A549 (cell line): ENCODE data around the gene CARD19. TPM values are rescaled to one million over a fixed set of nuclear protein-coding genes. Genes with fewer than 3 reads are reported as not detected.

Experiments used
- ATAC-seq, 2 experiments: fragments of 200-7000 bp in 1 of 2; fragments of >200 bp in 1 of 2; cut with Nextera tagmentation in 1 of 2; cut with Tn5 transposase in 1 of 2; 3 replicates each; pipeline versions ENCODE4 v1.8.0 to v1.9.1; 2018 to 2020; ENCODE audit warnings: mild to moderate bottlenecking in 1 of 2, moderate library complexity in 1 of 2
- CTCF ChIA-PET: fragments of 300-600 bp; sonication (Branson Sonifier 250); formaldehyde crosslinking; extraction: SDS; loops from one replicate; lab custom pipeline; 2021; ENCODE audit warnings: antibody characterized with exemption, inconsistent platforms; lab: Yijun Ruan, JAX
- POLR2A ChIA-PET: fragments of 350-600 bp; formaldehyde crosslinking; extraction: SDS; loops from one replicate; lab custom pipeline; 2021; ENCODE audit warnings: antibody characterized with exemption, inconsistent platforms; lab: Yijun Ruan, JAX
- DNase-seq, 2 experiments: peaks; one replicate each; pipeline versions ENCODE4 v3.0.0 to v3.0.0-alpha.2; 2011 to 2016; ENCODE audit warnings: low read depth in 1 of 2, low spot score in 1 of 2
- FAIRE-seq: peaks from 2 replicates; lab custom pipeline; 2011; peaks lifted over from hg19 to GRCh38; lab: Jason Lieb, UNC
- H3K27ac ChIP-seq, 2 experiments: fragments of >200 bp; sonication (Bioruptor Twin); formaldehyde crosslinking; 3 replicates each; pipeline ENCODE4 v1.5.1; 2016 to 2017
- H3K4me1 ChIP-seq: fragments of >200 bp; sonication (Bioruptor Twin); formaldehyde crosslinking; 3 replicates; pipeline ENCODE4 v1.6.1; 2016
- H3K4me2 ChIP-seq: fragments of >200 bp; sonication (Bioruptor Twin); formaldehyde crosslinking; 3 replicates; pipeline ENCODE4 v1.6.1; 2016
- H3K4me3 ChIP-seq: fragments of >200 bp; sonication (Bioruptor Twin); formaldehyde crosslinking; 3 replicates; pipeline ENCODE4 v1.5.1; 2016
- H3K9me3 ChIP-seq: fragments of >200 bp; sonication (Bioruptor Twin); formaldehyde crosslinking; 3 replicates; pipeline ENCODE4 v1.6.1; 2016
- ATOH8 ChIP-seq: fragments of 250-450 bp; sonication (Bioruptor Pico); IDR thresholded peaks from 2 replicates; pipeline ENCODE4 v1.5.0; 2020; ENCODE audit warnings: low read depth, mild to moderate bottlenecking, moderate library complexity
- BCL3 ChIP-seq: fragments of >200 bp; sonication (Bioruptor Twin); formaldehyde crosslinking; IDR thresholded peaks from 3 replicates; pipeline ENCODE4 v1.6.1; 2016
- BHLHE40 ChIP-seq: IDR thresholded peaks from 2 replicates; pipeline ENCODE4 v1.6.1; 2012; ENCODE audit warnings: low read depth, low read length, inconsistent platforms
- EHMT2 ChIP-seq: fragments of 200-600 bp; sonication (generic); IDR thresholded peaks from 2 replicates; pipeline ENCODE4 v1.6.1; 2016; ENCODE audit warnings: antibody characterized with exemption, low read depth, mild to moderate bottlenecking, moderate library complexity
- FOSB ChIP-seq: fragments of 250-450 bp; sonication (Bioruptor Pico); IDR thresholded peaks from 2 replicates; pipeline ENCODE4 v1.5.0; 2020; ENCODE audit warnings: mild to moderate bottlenecking, moderate library complexity
- FOSL2 ChIP-seq, 2 experiments: fragments of 450-650 bp in 1 of 2; fragments of >200 bp in 1 of 2; sonication (Bioruptor Twin) in 1 of 2; formaldehyde crosslinking; IDR thresholded peaks; 2 replicates each; pipeline versions ENCODE4 v1.5.0 to v1.6.1; 2016 to 2020; ENCODE audit warnings: mild to moderate bottlenecking in 1 of 2, moderate library complexity in 1 of 2
- HEYL ChIP-seq: fragments of 250-450 bp; sonication (Bioruptor Pico); IDR thresholded peaks from 2 replicates; pipeline ENCODE4 v1.8.0; 2021; ENCODE audit warnings: mild to moderate bottlenecking, moderate library complexity
- JUNB ChIP-seq: fragments of >200 bp; sonication (Bioruptor Twin); formaldehyde crosslinking; IDR thresholded peaks from 2 replicates; pipeline ENCODE4 v1.6.1; 2016
- MAFK ChIP-seq: fragments of 450-650 bp; IDR thresholded peaks from 2 replicates; pipeline ENCODE4 v1.6.1; 2014; ENCODE audit not compliant: partially characterized antibody
- MAZ ChIP-seq: fragments of 150-350 bp; IDR thresholded peaks from 2 replicates; pipeline ENCODE4 v1.6.1; 2014; ENCODE audit warnings: antibody characterized with exemption, low read depth, low read length, borderline replicate concordance
- NFE2L2 ChIP-seq: fragments of 150-350 bp; conservative IDR thresholded peaks from 2 replicates; pipeline ENCODE4 v1.6.1; 2014; ENCODE audit warnings: low read length
- NR3C1 ChIP-seq: fragments of >200 bp; sonication (Bioruptor Twin); formaldehyde crosslinking; IDR thresholded peaks from 3 replicates; pipeline ENCODE4 v1.6.1; 2017
- PBX3 ChIP-seq: IDR thresholded peaks from 2 replicates; pipeline ENCODE4 v1.6.1; 2012
- POLR2A ChIP-seq: IDR thresholded peaks from 2 replicates; pipeline ENCODE4 v1.6.1; 2012; ENCODE audit warnings: mild to moderate bottlenecking, low read length
- POLR2AphosphoS2 ChIP-seq: conservative IDR thresholded peaks from 2 replicates; pipeline ENCODE4 v1.6.1; 2012; ENCODE audit warnings: low read length, improper control_type of control experiment, inconsistent platforms
- RAD21 ChIP-seq, 2 experiments: fragments of >200 bp in 1 of 2; sonication (Bioruptor Twin) in 1 of 2; formaldehyde crosslinking in 1 of 2; IDR thresholded peaks in 1 of 2; conservative IDR thresholded peaks in 1 of 2; 2 replicates in 1 of 2; 3 replicates in 1 of 2; pipeline ENCODE4 v1.6.1; 2012 to 2018; ENCODE audit warnings: inconsistent platforms in 1 of 2
- RNF2 ChIP-seq: fragments of 200-600 bp; sonication (generic); IDR thresholded peaks from 2 replicates; pipeline ENCODE4 v1.6.1; 2016; ENCODE audit warnings: low read depth, mild to moderate bottlenecking, antibody characterized with exemption, moderate library complexity, borderline replicate concordance
- SREBF2 ChIP-seq: fragments of 450-650 bp; IDR thresholded peaks from 2 replicates; pipeline ENCODE4 v1.6.1; 2014; ENCODE audit warnings: mild to moderate bottlenecking, moderate library complexity
- TFCP2L1 ChIP-seq: fragments of 250-450 bp; sonication (Bioruptor Pico); IDR thresholded peaks from 2 replicates; pipeline ENCODE4 v1.5.0; 2021; ENCODE audit warnings: mild to moderate bottlenecking
- ZFP36 ChIP-seq: fragments of 450-650 bp; IDR thresholded peaks from 2 replicates; pipeline ENCODE4 v1.6.1; 2014; ENCODE audit warnings: borderline replicate concordance; ENCODE audit not compliant: partially characterized antibody
- WGBS: methylation state at CpG from one replicate; pipeline ENCODE4 v1.1.6; 2017; ENCODE audit errors: missing lambda C conversion rate; 5-methylcytosine and 5-hydroxymethylcytosine counted together
- polyA plus RNA-seq, 4 experiments: library from polyadenylated mRNA; depleted of rRNA in 3 of 4; stranded (reverse); fragments of >200 nt; fragmentation: RNase III in 1 of 4; extraction: RNeasy Plus Mini Kit Qiagen cat#74134 plus additional on column Dnase treatment in 1 of 4; gene quantifications; 2 replicates in 3 of 4; 3 replicates in 1 of 4; pipeline ENCODE4 v1.2.3, GENCODE V29; 2011 to 2017
- TF ChIP-seq, protein P1 (sequence below): fragments of 150-350 bp; IDR thresholded peaks from 2 replicates; pipeline ENCODE4 v1.6.1; 2014; ENCODE audit warnings: low read depth, mild to moderate bottlenecking, low read length
- TF ChIP-seq, protein P2 (sequence below): IDR thresholded peaks from 2 replicates; pipeline ENCODE4 v1.6.1; 2012; ENCODE audit warnings: low read depth, borderline replicate concordance
- TF ChIP-seq, protein P3 (sequence below): fragments of >200 bp; sonication (Bioruptor Twin); formaldehyde crosslinking; IDR thresholded peaks from 3 replicates; pipeline ENCODE4 v1.5.1; 2016
- TF ChIP-seq, protein P4 (sequence below): fragments of 450-650 bp; IDR thresholded peaks from 2 replicates; pipeline ENCODE4 v1.6.1; 2014; ENCODE audit warnings: antibody characterized with exemption

The CARD19 gene
- polyA plus RNA-seq, 2 of the 4 experiments (the other 2 are of a cell fraction): 27.6 to 30.3 TPM

DNA sequence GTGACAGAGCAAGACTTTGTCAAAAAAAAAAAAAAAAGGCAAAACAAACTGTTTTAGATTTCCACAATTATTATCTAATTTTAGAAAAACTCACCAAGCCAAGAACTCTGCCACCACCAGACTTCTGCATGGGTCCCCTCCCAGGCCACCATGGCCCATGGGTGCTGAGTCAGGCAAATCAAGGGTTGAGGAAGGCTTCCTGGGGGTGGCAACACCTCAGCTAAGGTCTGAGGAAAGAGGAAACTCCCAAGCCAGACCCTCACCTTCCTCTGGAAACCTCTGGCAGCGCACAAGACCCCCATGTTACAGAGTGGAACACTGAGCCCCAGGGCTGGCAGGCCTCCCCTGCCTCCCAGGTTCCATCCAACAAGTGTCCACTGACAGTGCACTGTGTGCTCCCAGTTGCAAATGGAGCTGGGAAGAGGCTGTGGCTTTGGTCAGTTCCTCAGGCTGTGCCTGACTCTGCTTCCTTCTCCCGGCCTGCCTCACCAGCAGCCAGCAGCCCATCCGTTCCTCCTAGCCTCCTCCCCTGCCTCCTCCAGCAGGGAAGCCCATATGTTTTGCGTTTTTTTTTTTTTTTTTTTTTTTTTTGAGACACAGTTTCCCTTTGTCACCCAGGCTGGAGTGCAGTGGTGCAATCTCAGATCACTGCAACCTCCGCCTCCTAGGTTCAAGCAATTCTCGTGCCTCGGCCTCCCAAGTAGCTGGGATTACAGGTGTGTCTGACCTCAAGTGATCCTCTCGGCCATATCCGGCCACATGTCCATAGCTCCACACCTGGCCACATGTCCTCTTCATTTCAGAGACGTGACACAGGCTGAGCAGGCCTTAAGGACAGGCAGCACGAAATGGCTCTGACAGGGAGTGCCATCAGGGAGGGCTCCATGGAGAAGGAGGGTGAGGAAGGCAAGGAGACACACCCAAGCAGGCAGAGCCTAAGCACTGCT lies 41.0 kb upstream of the CARD19 start:
- Histone ChIP-seq H3K27ac (no peak overlapping the region), H3K4me1 (peaks cover under 1% of the 10 kb centered on the region; the same call in 1 of the 3 replicates), H3K9me3 (no peaks in the 10 kb centered on the region), H3K4me3 (no peak overlapping the region), H3K4me2 (no peak overlapping the region)
- DNase-seq (no peak), ATAC-seq (no peak), FAIRE-seq (no peak)
- ChIA-PET CTCF (interaction anchor here (0.8 to 1.3 kb wide), 5 partner anchors 11 to 443 kb away, joined by 3 to 4 read pairs (median 3); no protein-coding TSS in a partner anchor), POLR2A (no interaction called here)
- TF ChIP-seq FOSL2 (IDR thresholded peaks at IDR 0.05) (no peak), FOSL2 (CRISPR knock-in tag; IDR thresholded peaks at IDR 0.05) (no peak), POLR2AphosphoS2 (no peak), TFCP2L1 (CRISPR knock-in tag) (no peak), JUNB (no peak), RNF2 (no peak), PBX3 (no peak), MAZ (no peak), BCL3 (no peak), EHMT2 (no peak), HEYL (CRISPR knock-in tag) (no peak), SREBF2 (no peak), RAD21 (conservative IDR thresholded peaks at IDR 0.05 in 1 of 2, IDR thresholded peaks at IDR 0.05 in 1 of 2) (no peak), NR3C1 (no peak), NFE2L2 (no peak), POLR2A (no peak), ZFP36 (no peak)
- TF ChIP-seq, protein P1, sequence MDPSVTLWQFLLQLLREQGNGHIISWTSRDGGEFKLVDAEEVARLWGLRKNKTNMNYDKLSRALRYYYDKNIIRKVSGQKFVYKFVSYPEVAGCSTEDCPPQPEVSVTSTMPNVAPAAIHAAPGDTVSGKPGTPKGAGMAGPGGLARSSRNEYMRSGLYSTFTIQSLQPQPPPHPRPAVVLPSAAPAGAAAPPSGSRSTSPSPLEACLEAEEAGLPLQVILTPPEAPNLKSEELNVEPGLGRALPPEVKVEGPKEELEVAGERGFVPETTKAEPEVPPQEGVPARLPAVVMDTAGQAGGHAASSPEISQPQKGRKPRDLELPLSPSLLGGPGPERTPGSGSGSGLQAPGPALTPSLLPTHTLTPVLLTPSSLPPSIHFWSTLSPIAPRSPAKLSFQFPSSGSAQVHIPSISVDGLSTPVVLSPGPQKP: no peak
- TF ChIP-seq, protein P2, sequence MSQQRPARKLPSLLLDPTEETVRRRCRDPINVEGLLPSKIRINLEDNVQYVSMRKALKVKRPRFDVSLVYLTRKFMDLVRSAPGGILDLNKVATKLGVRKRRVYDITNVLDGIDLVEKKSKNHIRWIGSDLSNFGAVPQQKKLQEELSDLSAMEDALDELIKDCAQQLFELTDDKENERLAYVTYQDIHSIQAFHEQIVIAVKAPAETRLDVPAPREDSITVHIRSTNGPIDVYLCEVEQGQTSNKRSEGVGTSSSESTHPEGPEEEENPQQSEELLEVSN: no peak
- WGBS: 83% methylated on average over 11 of the region's 11 CpGs

GRCh38 chr9:93057042-93057702 lies 38.8 kb upstream of the CARD19 start:
- Histone ChIP-seq H3K4me1 (peaks cover 18% of the 10 kb centered on the region), H3K4me2 (no peak overlapping the region), H3K4me3 (no peak overlapping the region), H3K9me3 (no peaks in the 10 kb centered on the region), H3K27ac (no peak overlapping the region)
- 85% methylated on average over 8 of the region's 8 CpGs for WGBS
- FAIRE-seq (no peak), DNase-seq (no peak), ATAC-seq (peak in 1 of 2 experiments; percentile 17; a peak in 2 of 6 replicates)
- ChIA-PET CTCF (no interaction called here), POLR2A (no interaction called here)
- TF ChIP-seq, protein P3, sequence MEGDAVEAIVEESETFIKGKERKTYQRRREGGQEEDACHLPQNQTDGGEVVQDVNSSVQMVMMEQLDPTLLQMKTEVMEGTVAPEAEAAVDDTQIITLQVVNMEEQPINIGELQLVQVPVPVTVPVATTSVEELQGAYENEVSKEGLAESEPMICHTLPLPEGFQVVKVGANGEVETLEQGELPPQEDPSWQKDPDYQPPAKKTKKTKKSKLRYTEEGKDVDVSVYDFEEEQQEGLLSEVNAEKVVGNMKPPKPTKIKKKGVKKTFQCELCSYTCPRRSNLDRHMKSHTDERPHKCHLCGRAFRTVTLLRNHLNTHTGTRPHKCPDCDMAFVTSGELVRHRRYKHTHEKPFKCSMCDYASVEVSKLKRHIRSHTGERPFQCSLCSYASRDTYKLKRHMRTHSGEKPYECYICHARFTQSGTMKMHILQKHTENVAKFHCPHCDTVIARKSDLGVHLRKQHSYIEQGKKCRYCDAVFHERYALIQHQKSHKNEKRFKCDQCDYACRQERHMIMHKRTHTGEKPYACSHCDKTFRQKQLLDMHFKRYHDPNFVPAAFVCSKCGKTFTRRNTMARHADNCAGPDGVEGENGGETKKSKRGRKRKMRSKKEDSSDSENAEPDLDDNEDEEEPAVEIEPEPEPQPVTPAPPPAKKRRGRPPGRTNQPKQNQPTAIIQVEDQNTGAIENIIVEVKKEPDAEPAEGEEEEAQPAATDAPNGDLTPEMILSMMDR: no peak
- TF ChIP-seq FOSB (CRISPR knock-in tag) (no peak), MAZ (no peak), BCL3 (no peak), BHLHE40 (no peak), ZFP36 (no peak), TFCP2L1 (CRISPR knock-in tag) (no peak), MAFK (no peak), ATOH8 (CRISPR knock-in tag) (no peak), RAD21 (conservative IDR thresholded peaks at IDR 0.05 in 1 of 2, IDR thresholded peaks at IDR 0.05 in 1 of 2) (no peak)
- TF ChIP-seq, protein P4, sequence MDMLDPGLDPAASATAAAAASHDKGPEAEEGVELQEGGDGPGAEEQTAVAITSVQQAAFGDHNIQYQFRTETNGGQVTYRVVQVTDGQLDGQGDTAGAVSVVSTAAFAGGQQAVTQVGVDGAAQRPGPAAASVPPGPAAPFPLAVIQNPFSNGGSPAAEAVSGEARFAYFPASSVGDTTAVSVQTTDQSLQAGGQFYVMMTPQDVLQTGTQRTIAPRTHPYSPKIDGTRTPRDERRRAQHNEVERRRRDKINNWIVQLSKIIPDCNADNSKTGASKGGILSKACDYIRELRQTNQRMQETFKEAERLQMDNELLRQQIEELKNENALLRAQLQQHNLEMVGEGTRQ: no peak
